H9 (cell line): ENCODE measurements around the gene EFNB1. TPM values are rescaled to one million over a fixed set of nuclear protein-coding genes. Genes with fewer than 3 reads are reported as not detected.

Experiments
- DNase-seq: peaks from one replicate; pipeline ENCODE4 v3.0.0-alpha.2; 2017
- H2AFZ ChIP-seq: one replicate; pipeline ENCODE4 v1.6.1; 2013; ENCODE audit warnings: mild to moderate bottlenecking, low read length, control low read depth, moderate library complexity
- H2AK5ac ChIP-seq: 2 replicates; pipeline ENCODE4 v1.6.1; 2013; ENCODE audit warnings: low read length, control low read depth, mixed read lengths; ENCODE audit not compliant: insufficient read length
- H2BK120ac ChIP-seq: one replicate; pipeline ENCODE4 v1.6.1; 2013; ENCODE audit warnings: low read depth, mild to moderate bottlenecking, low read length, control low read depth, inconsistent platforms; ENCODE audit not compliant: poor library complexity, severe bottlenecking
- H2BK12ac ChIP-seq: 2 replicates; pipeline ENCODE4 v1.6.1; 2013; ENCODE audit warnings: low read length, control low read depth, mixed read lengths, low read depth; ENCODE audit not compliant: insufficient read length
- H2BK15ac ChIP-seq: 2 replicates; pipeline ENCODE4 v1.6.1; 2013; ENCODE audit warnings: low read depth, low read length, control low read depth
- H2BK20ac ChIP-seq: one replicate; pipeline ENCODE4 v1.6.1; 2013; ENCODE audit warnings: low read depth, mild to moderate bottlenecking, low read length, control low read depth, inconsistent platforms; ENCODE audit not compliant: poor library complexity, severe bottlenecking
- H2BK5ac ChIP-seq: 2 replicates; pipeline ENCODE4 v1.6.1; 2013; ENCODE audit warnings: low read length, control low read depth, mixed read lengths; ENCODE audit not compliant: insufficient read length
- H3K14ac ChIP-seq: 2 replicates; pipeline ENCODE4 v1.6.1; 2013; ENCODE audit warnings: low read length, control low read depth; ENCODE audit not compliant: insufficient read depth
- H3K18ac ChIP-seq: 2 replicates; pipeline ENCODE4 v1.6.1; 2013; ENCODE audit warnings: low read depth, mild to moderate bottlenecking, mixed read lengths, low read length, control low read depth; ENCODE audit not compliant: insufficient read length
- H3K23ac ChIP-seq: 2 replicates; pipeline ENCODE4 v1.6.1; 2013; ENCODE audit warnings: low read length, control low read depth, mixed read lengths, low read depth; ENCODE audit not compliant: insufficient read length
- H3K23me2 ChIP-seq: 2 replicates; pipeline ENCODE4 v1.6.1; 2013; ENCODE audit warnings: low read depth, mild to moderate bottlenecking, mixed read lengths, low read length, control low read depth; ENCODE audit not compliant: insufficient read length, poor library complexity, severe bottlenecking
- H3K27ac ChIP-seq: 2 replicates; pipeline ENCODE4 v1.5.1; 2013; ENCODE audit warnings: low read length, control low read depth, mixed read lengths, low read depth; ENCODE audit not compliant: insufficient read length
- H3K27me3 ChIP-seq: 2 replicates; pipeline ENCODE4 v1.6.1; 2013; ENCODE audit warnings: low read length, control low read depth, inconsistent platforms; ENCODE audit not compliant: insufficient read depth
- H3K4ac ChIP-seq: 2 replicates; pipeline ENCODE4 v1.6.1; 2013; ENCODE audit warnings: low read depth, mild to moderate bottlenecking, control low read depth, inconsistent platforms, low read length, moderate library complexity
- H3K4me1 ChIP-seq: 2 replicates; pipeline ENCODE4 v1.6.1; 2013; ENCODE audit warnings: low read length, control low read depth, inconsistent platforms; ENCODE audit not compliant: insufficient read depth
- H3K4me2 ChIP-seq: 2 replicates; pipeline ENCODE4 v1.6.1; 2013; ENCODE audit warnings: low read length, control low read depth, mixed read lengths; ENCODE audit not compliant: insufficient read length, insufficient read depth
- H3K56ac ChIP-seq: 2 replicates; pipeline ENCODE4 v1.6.1; 2013; ENCODE audit warnings: low read depth, mild to moderate bottlenecking, mixed read lengths, low read length, control low read depth; ENCODE audit not compliant: insufficient read length
- H3K79me1 ChIP-seq: 2 replicates; pipeline ENCODE4 v1.6.1; 2013; ENCODE audit warnings: low read depth, mild to moderate bottlenecking, moderate library complexity, low read length, control low read depth, inconsistent platforms; ENCODE audit not compliant: insufficient read depth, poor library complexity, severe bottlenecking
- H3K79me2 ChIP-seq: 2 replicates; pipeline ENCODE4 v1.6.1; 2013; ENCODE audit warnings: low read length, control low read depth, inconsistent platforms; ENCODE audit not compliant: insufficient read depth
- H3K9ac ChIP-seq: 2 replicates; pipeline ENCODE4 v1.6.1; 2013; ENCODE audit warnings: low read length, control low read depth, mixed read lengths; ENCODE audit not compliant: insufficient read length; ENCODE audit errors: extremely low read depth
- H3K9me3 ChIP-seq: one replicate; pipeline ENCODE4 v1.6.1; 2013; ENCODE audit warnings: low read depth, low read length, inconsistent platforms; ENCODE audit not compliant: control insufficient read depth
- H3T11ph ChIP-seq: one replicate; pipeline ENCODE4 v1.6.1; 2013; ENCODE audit warnings: mild to moderate bottlenecking, low read length, control low read depth, inconsistent platforms
- H4K20me1 ChIP-seq: one replicate; pipeline ENCODE4 v1.6.1; 2013; ENCODE audit not compliant: control insufficient read depth, insufficient read length, insufficient read depth
- H4K5ac ChIP-seq: 2 replicates; pipeline ENCODE4 v1.6.1; 2013; ENCODE audit warnings: low read depth, mild to moderate bottlenecking, mixed read lengths, low read length, control low read depth; ENCODE audit not compliant: insufficient read length
- H4K8ac ChIP-seq: replicated peaks from 2 replicates; pipeline ENCODE4 v1.6.1; 2013; ENCODE audit warnings: low read length, control low read depth, mixed read lengths, low read depth; ENCODE audit not compliant: insufficient read length
- H4K91ac ChIP-seq: 2 replicates; pipeline ENCODE4 v1.6.1; 2013; ENCODE audit warnings: low read depth, mild to moderate bottlenecking, moderate library complexity, mixed read lengths, low read length, control low read depth; ENCODE audit not compliant: insufficient read length
- H3K27ac Mint-ChIP-seq, 3 experiments: 2 replicates in 2 of 3; 3 replicates in 1 of 3; pipeline ENCODE4 v1.8.0; 2020 to 2021; ENCODE audit warnings: mixed read lengths in 3 of 3, mild to moderate bottlenecking in 1 of 3, moderate library complexity in 1 of 3
- H3K27me3 Mint-ChIP-seq: 2 replicates; pipeline ENCODE4 v1.8.0; 2021; ENCODE audit warnings: low read depth, mild to moderate bottlenecking, moderate library complexity, mixed read lengths
- H3K36me3 Mint-ChIP-seq, 3 experiments: 2 replicates in 2 of 3; 3 replicates in 1 of 3; pipeline ENCODE4 v1.8.0; 2020 to 2021; ENCODE audit warnings: low read depth in 3 of 3, mixed read lengths in 3 of 3; ENCODE audit not compliant: insufficient read depth in 1 of 3
- H3K4me1 Mint-ChIP-seq, 2 experiments: 2 replicates each; pipeline ENCODE4 v1.8.0; 2020; ENCODE audit warnings: mixed read lengths in 2 of 2
- H3K4me3 Mint-ChIP-seq, 2 experiments: 2 replicates in 1 of 2; 3 replicates in 1 of 2; pipeline ENCODE4 v1.8.0; 2020 to 2021; ENCODE audit warnings: mild to moderate bottlenecking in 2 of 2, mixed read lengths in 2 of 2, moderate library complexity in 1 of 2
- H3K9me3 Mint-ChIP-seq, 2 experiments: 2 replicates in 1 of 2; 3 replicates in 1 of 2; pipeline ENCODE4 v1.8.0; 2020; ENCODE audit warnings: mild to moderate bottlenecking in 2 of 2, mixed read lengths in 2 of 2, moderate library complexity in 1 of 2
- WGBS: extraction: QIAGEN DNeasy Blood & Tissue Kit; methylation state at CpG from one replicate; pipeline ENCODE4 v1.1.7; 2013; ENCODE audit warnings: missing lambda C conversion rate, low lambda C conversion rate, mixed read lengths; ENCODE audit not compliant: insufficient read length; ENCODE audit errors: extremely low coverage; 5-methylcytosine and 5-hydroxymethylcytosine counted together
- total RNA-seq: library from RNA; stranded (reverse); gene quantifications from 2 replicates; pipeline ENCODE4 v1.2.1, GENCODE V29; 2021
- TF ChIP-seq, protein P1 (sequence below): fragments of 200-600 bp; sonication (generic); conservative IDR thresholded peaks from 3 replicates; pipeline ENCODE4 v1.8.0; 2021; ENCODE audit warnings: antibody characterized with exemption, mild to moderate bottlenecking

The EFNB1 gene
- total RNA-seq, 1 experiment from 2014 or later, result 3.1 TPM

GRCh38 chrX:68807818-68808217, 21.0 kb upstream of the EFNB1 start:
- peaks cover 11% of the 10 kb centered on the region for H3K27me3 Mint-ChIP-seq
- H3K9me3 Mint-ChIP-seq, result peaks cover 63 to 69% of the 10 kb centered on the region in 2 experiments
- H3K23ac ChIP-seq, result no peak overlapping the region
- no peak overlapping the region for H3K56ac ChIP-seq
- DNase-seq, result no peak
- WGBS, result no CpG with 5 or more reads among the region's 3 CpGs
- H2BK5ac ChIP-seq, result no peak overlapping the region
- H2BK20ac ChIP-seq, result no peak overlapping the region
- peaks cover 0 to 2% (median 0%) of the 10 kb centered on the region in 3 experiments; a peak in 3 of 7 replicates for H3K36me3 Mint-ChIP-seq
- H3K18ac ChIP-seq, result no peak overlapping the region
- no peaks in the 10 kb centered on the region for H3K79me2 ChIP-seq
- no peaks in the 10 kb centered on the region for H3K4me1 ChIP-seq
- H3K9ac ChIP-seq, result no peak overlapping the region
- H2BK15ac ChIP-seq, result no peak overlapping the region
- no peak overlapping the region for H4K91ac ChIP-seq
- H3K27ac Mint-ChIP-seq, result no peak overlapping the region
- H3K4me3 Mint-ChIP-seq, result no peak overlapping the region
- no peaks in the 10 kb centered on the region for H3K23me2 ChIP-seq
- no peak overlapping the region for H4K5ac ChIP-seq
- no peak overlapping the region for H3T11ph ChIP-seq
- peaks cover 0 to 2% of the 10 kb centered on the region in 2 experiments; a peak in 1 of 4 replicates for H3K4me1 Mint-ChIP-seq
- no peak overlapping the region for H4K8ac ChIP-seq
- H3K27ac ChIP-seq, result no peak overlapping the region
- no peaks in the 10 kb centered on the region for H4K20me1 ChIP-seq
- H2AK5ac ChIP-seq, result no peak overlapping the region
- H2AFZ ChIP-seq, result no peak overlapping the region
- H3K4ac ChIP-seq, result no peak overlapping the region
- H2BK120ac ChIP-seq, result no peak overlapping the region
- no peak overlapping the region for H2BK12ac ChIP-seq
- no peaks in the 10 kb centered on the region for H3K27me3 ChIP-seq
- H3K79me1 ChIP-seq, result no peaks in the 10 kb centered on the region
- peaks cover 22% of the 10 kb centered on the region for H3K9me3 ChIP-seq
- no peak overlapping the region for H3K4me2 ChIP-seq
- TF ChIP-seq, protein P1, sequence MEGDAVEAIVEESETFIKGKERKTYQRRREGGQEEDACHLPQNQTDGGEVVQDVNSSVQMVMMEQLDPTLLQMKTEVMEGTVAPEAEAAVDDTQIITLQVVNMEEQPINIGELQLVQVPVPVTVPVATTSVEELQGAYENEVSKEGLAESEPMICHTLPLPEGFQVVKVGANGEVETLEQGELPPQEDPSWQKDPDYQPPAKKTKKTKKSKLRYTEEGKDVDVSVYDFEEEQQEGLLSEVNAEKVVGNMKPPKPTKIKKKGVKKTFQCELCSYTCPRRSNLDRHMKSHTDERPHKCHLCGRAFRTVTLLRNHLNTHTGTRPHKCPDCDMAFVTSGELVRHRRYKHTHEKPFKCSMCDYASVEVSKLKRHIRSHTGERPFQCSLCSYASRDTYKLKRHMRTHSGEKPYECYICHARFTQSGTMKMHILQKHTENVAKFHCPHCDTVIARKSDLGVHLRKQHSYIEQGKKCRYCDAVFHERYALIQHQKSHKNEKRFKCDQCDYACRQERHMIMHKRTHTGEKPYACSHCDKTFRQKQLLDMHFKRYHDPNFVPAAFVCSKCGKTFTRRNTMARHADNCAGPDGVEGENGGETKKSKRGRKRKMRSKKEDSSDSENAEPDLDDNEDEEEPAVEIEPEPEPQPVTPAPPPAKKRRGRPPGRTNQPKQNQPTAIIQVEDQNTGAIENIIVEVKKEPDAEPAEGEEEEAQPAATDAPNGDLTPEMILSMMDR, result peak; percentile 59
- no peak overlapping the region for H3K14ac ChIP-seq
